HEK293 (cell line): ENCODE data around the gene WASL.

Source experiments
- CTCF ChIA-PET: fragments of 350-600 bp; formaldehyde crosslinking; extraction: SDS; loops from one replicate; lab custom pipeline; 2021; ENCODE audit warnings: antibody characterized with exemption; lab: Yijun Ruan, JAX
- POLR2A ChIA-PET: fragments of 300-600 bp; formaldehyde crosslinking; extraction: SDS; loops from one replicate; lab custom pipeline; 2020; ENCODE audit warnings: antibody characterized with exemption, inconsistent platforms; lab: Yijun Ruan, JAX
- H3K27ac ChIP-seq: fragments of 200-500 bp; sonication (Bioruptor generic); 2 replicates; pipeline ENCODE4 v1.5.1; 2014; ENCODE audit warnings: low read depth, low read length, control low read depth, inconsistent platforms; ENCODE audit errors: extremely low read depth
- H3K36me3 ChIP-seq, 2 experiments: fragments of 200-500 bp in 1 of 2; sonication (Bioruptor generic) in 1 of 2; 1 replicate in 1 of 2; 2 replicates in 1 of 2; pipeline ENCODE4 v1.5.1; 2014 to 2017; ENCODE audit warnings: inconsistent platforms in 2 of 2, low read length in 2 of 2; ENCODE audit not compliant: control insufficient read depth in 2 of 2, insufficient read depth in 1 of 2
- H3K4me1 ChIP-seq: fragments of 200-500 bp; sonication (Bioruptor generic); 2 replicates; pipeline ENCODE4 v1.5.1; 2014; ENCODE audit warnings: mild to moderate bottlenecking, low read length, inconsistent platforms; ENCODE audit not compliant: control insufficient read depth, insufficient read depth
- H3K4me3 ChIP-seq: 2 replicates; pipeline ENCODE4 v1.5.1; 2011; ENCODE audit warnings: low read depth, mild to moderate bottlenecking, control low read depth, low read length, moderate library complexity
- H3K9me3 ChIP-seq: fragments of 200-500 bp; sonication (Bioruptor generic); 2 replicates; pipeline ENCODE4 v1.5.1; 2014; ENCODE audit warnings: low read depth, low read length, inconsistent platforms; ENCODE audit not compliant: control insufficient read depth, insufficient read depth
- BCL6B ChIP-seq: fragments of 450-650 bp; formaldehyde crosslinking; IDR thresholded peaks from 2 replicates; pipeline ENCODE4 v1.5.1; 2017; ENCODE audit warnings: missing biosample characterization, missing genetic modification characterization
- GLI2 ChIP-seq: fragments of 450-650 bp; formaldehyde crosslinking; IDR thresholded peaks from 2 replicates; pipeline ENCODE4; 2017; ENCODE audit warnings: missing biosample characterization, missing genetic modification characterization, low read depth, borderline replicate concordance
- IKZF3 ChIP-seq: fragments of 450-650 bp; IDR thresholded peaks from 2 replicates; pipeline ENCODE4 v1.5.0; 2018; ENCODE audit warnings: missing biosample characterization, mild to moderate bottlenecking, missing genetic modification characterization, moderate library complexity
- PBX3 ChIP-seq: sonication (generic); formaldehyde crosslinking; IDR thresholded peaks from 2 replicates; pipeline ENCODE4 v1.8.1; 2022; ENCODE audit warnings: mild to moderate bottlenecking, moderate library complexity, missing genetic modification reagents
- RBAK ChIP-seq: fragments of 450-650 bp; formaldehyde crosslinking; IDR thresholded peaks from 2 replicates; pipeline ENCODE4 v1.5.1; 2016; ENCODE audit warnings: missing biosample characterization, missing genetic modification characterization
- SP3 ChIP-seq: fragments of 450-650 bp; formaldehyde crosslinking; IDR thresholded peaks from 2 replicates; pipeline ENCODE4 v1.5.1; 2016; ENCODE audit warnings: missing biosample characterization, missing genetic modification characterization
- SP7 ChIP-seq: fragments of 450-650 bp; formaldehyde crosslinking; IDR thresholded peaks from 2 replicates; pipeline ENCODE4 v1.5.1; 2016; ENCODE audit warnings: missing biosample characterization, missing genetic modification characterization
- ZBTB1 ChIP-seq: fragments of 450-650 bp; formaldehyde crosslinking; IDR thresholded peaks from 2 replicates; pipeline ENCODE4 v1.5.1; 2016; ENCODE audit warnings: missing biosample characterization, missing genetic modification characterization
- ZBTB11 ChIP-seq: fragments of 450-650 bp; formaldehyde crosslinking; conservative IDR thresholded peaks from 2 replicates; pipeline ENCODE4 v1.5.1; 2016; ENCODE audit warnings: low read depth, missing biosample characterization, missing genetic modification characterization
- ZFP3 ChIP-seq: fragments of 450-650 bp; formaldehyde crosslinking; IDR thresholded peaks from 2 replicates; pipeline ENCODE4 v1.5.1; 2016; ENCODE audit warnings: low read depth, missing biosample characterization, missing genetic modification characterization
- ZIC2 ChIP-seq: fragments of 450-650 bp; formaldehyde crosslinking; IDR thresholded peaks from 2 replicates; pipeline ENCODE4 v1.5.1; 2016; ENCODE audit warnings: missing biosample characterization, missing genetic modification characterization
- ZNF112 ChIP-seq: fragments of 450-650 bp; formaldehyde crosslinking; IDR thresholded peaks from 2 replicates; pipeline ENCODE4 v1.5.0; 2017; ENCODE audit warnings: missing biosample characterization, missing genetic modification characterization
- ZNF121 ChIP-seq: fragments of 450-650 bp; formaldehyde crosslinking; IDR thresholded peaks from 2 replicates; pipeline ENCODE4 v1.5.1; 2016; ENCODE audit warnings: missing biosample characterization, missing genetic modification characterization
- ZNF138 ChIP-seq: fragments of 450-650 bp; formaldehyde crosslinking; IDR thresholded peaks from 2 replicates; pipeline ENCODE4 v1.5.1; 2016; ENCODE audit warnings: missing biosample characterization, missing genetic modification characterization, borderline replicate concordance
- ZNF169 ChIP-seq: fragments of 450-650 bp; formaldehyde crosslinking; IDR thresholded peaks from 2 replicates; pipeline ENCODE4 v1.5.1; 2016; ENCODE audit warnings: missing biosample characterization, missing genetic modification characterization
- ZNF184 ChIP-seq: fragments of 450-650 bp; IDR thresholded peaks from 2 replicates; pipeline ENCODE4 v1.5.1; 2018; ENCODE audit warnings: missing biosample characterization, mild to moderate bottlenecking, missing genetic modification characterization
- ZNF362 ChIP-seq: fragments of 450-650 bp; formaldehyde crosslinking; IDR thresholded peaks from 2 replicates; pipeline ENCODE4 v1.5.1; 2016; ENCODE audit warnings: missing biosample characterization, missing genetic modification characterization
- ZNF423 ChIP-seq: fragments of 450-650 bp; formaldehyde crosslinking; IDR thresholded peaks from 2 replicates; pipeline ENCODE4 v1.5.1; 2016; ENCODE audit warnings: missing biosample characterization, missing genetic modification characterization
- ZNF48 ChIP-seq: fragments of 450-650 bp; formaldehyde crosslinking; IDR thresholded peaks from 2 replicates; pipeline ENCODE4 v1.5.1; 2016; ENCODE audit warnings: missing biosample characterization, missing genetic modification characterization
- ZNF514 ChIP-seq: fragments of 450-650 bp; formaldehyde crosslinking; IDR thresholded peaks from 2 replicates; pipeline ENCODE4 v1.5.1; 2016; ENCODE audit warnings: missing biosample characterization, missing genetic modification characterization
- ZNF521 ChIP-seq: fragments of 450-650 bp; formaldehyde crosslinking; IDR thresholded peaks from 2 replicates; pipeline ENCODE4 v1.5.1; 2017; ENCODE audit warnings: missing biosample characterization, mild to moderate bottlenecking, missing genetic modification characterization
- ZNF558 ChIP-seq: fragments of 450-650 bp; formaldehyde crosslinking; IDR thresholded peaks from 2 replicates; pipeline ENCODE4 v1.5.1; 2016; ENCODE audit warnings: missing biosample characterization, missing genetic modification characterization
- ZNF561 ChIP-seq: fragments of 450-650 bp; IDR thresholded peaks from 2 replicates; pipeline ENCODE4 v1.5.1; 2018; ENCODE audit warnings: missing biosample characterization, missing genetic modification characterization, borderline replicate concordance
- ZNF580 ChIP-seq: fragments of 450-650 bp; formaldehyde crosslinking; IDR thresholded peaks from 2 replicates; pipeline ENCODE4 v1.5.1; 2016; ENCODE audit warnings: missing biosample characterization, missing genetic modification characterization
- ZNF768 ChIP-seq: fragments of 450-650 bp; formaldehyde crosslinking; IDR thresholded peaks from 2 replicates; pipeline ENCODE4 v1.5.1; 2018; ENCODE audit warnings: missing biosample characterization, mild to moderate bottlenecking, missing genetic modification characterization

WASL gene

GRCh38 chr7:123789206-123789784, 40.5 kb upstream of the WASL start:
- H3K9me3 ChIP-seq = no peaks in the 10 kb centered on the region
- TF ChIP-seq ZFP3 (no peak), ZIC2 (no peak), SP7 (tag by site-specific recombination) (no peak), ZNF514 (tag by site-specific recombination) (no peak), ZNF580 (tag by site-specific recombination) (no peak), ZNF138 (tag by site-specific recombination) (no peak), ZBTB11 (tag by site-specific recombination) (no peak), ZBTB1 (tag by site-specific recombination) (no peak), ZNF768 (no peak), ZNF169 (no peak), ZNF423 (tag by site-specific recombination) (no peak), GLI2 (tag by site-specific recombination) (no peak), PBX3 (CRISPR knock-in tag) (no peak), RBAK (tag by site-specific recombination) (no peak)
- TF ChIP-seq, all 188 proteins: peak for 0
- ChIA-PET CTCF (interaction anchor here (0.5 to 2.1 kb wide), 6 partner anchors 8 to 153 kb away, joined by 3 to 10 read pairs (median 4); partner anchors contain the start of gene WASL), POLR2A (no interaction called here)
- no peak overlapping the region for H3K4me3 ChIP-seq
- H3K27ac ChIP-seq = no peak overlapping the region
- no peaks in the 10 kb centered on the region for H3K36me3 ChIP-seq
- H3K4me1 ChIP-seq = no peaks in the 10 kb centered on the region

- no peak overlapping the region for H3K4me3 ChIP-seq
- no peaks in the 10 kb centered on the region for H3K9me3 ChIP-seq
- H3K4me1 ChIP-seq = no peaks in the 10 kb centered on the region
- POLR2A ChIA-PET = no interaction called here
- TF ChIP-seq ZNF362 = no peak
- TF ChIP-seq BCL6B (tag by site-specific recombination) = no peak
- TF ChIP-seq ZNF558 (tag by site-specific recombination) = no peak
- no peak for TF ChIP-seq IKZF3 (tag by site-specific recombination)
- TF ChIP-seq SP3 (tag by site-specific recombination) = no peak
- TF ChIP-seq ZNF521 (tag by site-specific recombination) = no peak
- no peak for TF ChIP-seq ZNF121
- TF ChIP-seq ZNF561 (tag by site-specific recombination) = no peak
- TF ChIP-seq ZNF112 (tag by site-specific recombination) = no peak
- TF ChIP-seq ZNF184 = no peak
- no peak for TF ChIP-seq ZNF48 (tag by site-specific recombination)
- TF ChIP-seq, all 188 proteins: peak for 0
- Histone ChIP-seq H3K36me3 (no peaks in the 10 kb centered on the region), H3K27ac (no peak overlapping the region)
- CTCF ChIA-PET = interaction anchor here (1.0 to 2.1 kb wide), 4 partner anchors 9 to 152 kb away, joined by 3 to 10 read pairs (median 6); no protein-coding TSS in a partner anchor
Observed at GRCh38 chr7:123788584-123788983, 39.8 kb upstream of the WASL start.
